Right lobe of liver (tissue), 6 donors: ENCODE measurements around the gene ACP7. TPM values are rescaled to one million over a fixed set of nuclear protein-coding genes. Genes with fewer than 3 reads are reported as not detected.

Experiments used
- ATAC-seq, 4 donors: fragments of 200-7000 bp; cut with Tn5 transposase; one replicate each; pipeline ENCODE4 v1.9.1; 2020; ENCODE audit warnings: mild to moderate bottlenecking in 4 of 4, moderate library complexity in 4 of 4
- DNase-seq, 3 donors: peaks; one replicate each; pipeline ENCODE4 v3.0.0-alpha.2; 2020
- H3K27ac ChIP-seq, 3 donors: fragments of 200-600 bp; one replicate each; pipeline ENCODE4 v1.8.0; 2022
- H3K27me3 ChIP-seq, 2 donors: fragments of 200-600 bp; one replicate each; pipeline ENCODE4 v1.8.0; 2022
- H3K36me3 ChIP-seq, 4 donors: fragments of 200-600 bp; sonication (generic) in 1 of 4; one replicate each; pipeline versions ENCODE4 v1.5.1 to v1.8.0; 2017 to 2022; ENCODE audit warnings: control low read depth in 1 of 4
- H3K4me1 ChIP-seq, 4 donors: fragments of 200-600 bp; sonication (generic) in 1 of 4; one replicate each; pipeline versions ENCODE4 v1.5.1 to v1.8.0; 2017 to 2022; ENCODE audit warnings: control low read depth in 1 of 4
- H3K4me3 ChIP-seq, 3 donors: fragments of 200-600 bp; one replicate each; pipeline ENCODE4 v1.8.0; 2022
- H3K9me3 ChIP-seq, 4 donors: fragments of 200-600 bp; sonication (generic) in 1 of 4; one replicate each; pipeline versions ENCODE4 v1.5.1 to v1.8.0; 2017 to 2022; ENCODE audit warnings: control low read depth in 1 of 4
- POLR2A ChIP-seq: fragments of 450-650 bp; IDR thresholded peaks from one replicate; pipeline ENCODE4 v1.6.1; 2017; ENCODE audit warnings: antibody characterized with exemption, mild to moderate bottlenecking
- WGBS: methylation state at CpG from one replicate; pipeline ENCODE4 v1.1.6; 2018; ENCODE audit warnings: low coverage, low lambda C conversion rate; ENCODE audit not compliant: insufficient coverage; ENCODE audit errors: missing lambda C conversion rate; 5-methylcytosine and 5-hydroxymethylcytosine counted together
- intact Hi-C, 2 donors: fragments of 100-400 bp; cut with DNase I; formaldehyde crosslinking; loops; one replicate each; pipeline versions ENCODE4 v1.11.2 to v1.14.1; 2022
- total RNA-seq, 6 experiments: library from RNA; depleted of rRNA in 2 of 6; stranded (reverse); fragments of >200 nt in 2 of 6; fragmentation: NEBNext Ultra II Directional in 3 of 6; extraction: Animal tissue kit (Norgen Biotek cat#: 25700) in 3 of 6; gene quantifications; one replicate each; pipeline versions ENCODE4 v1.1.0 to v1.2.4, GENCODE V29; 2016 to 2023
- TF ChIP-seq, protein P1 (sequence below), 4 donors: fragments of 200-600 bp in 3 of 4; fragments of 450-650 bp in 1 of 4; IDR thresholded peaks; one replicate each; pipeline versions ENCODE4 v1.5.1 to v1.8.0; 2016 to 2022; ENCODE audit warnings: antibody characterized with exemption in 4 of 4, mild to moderate bottlenecking in 2 of 4
- donor health status: DM: no; HTN: yes; CAD: no.
- donor health status: DM: no; HTN: no; CAD: no.
- donor health status: DM: no; HTN: no; CAD: no.
- donor health status: DM: no; HTN: yes; CAD: no.
- donor health status: DM: no; HTN: yes; CAD: no.

Gene ACP7
- total RNA-seq, 6 experiments from 2014 or later = not detected

GRCh38 chr19:39097721-39098120 lies 13.6 kb downstream of the ACP7 start:
- H3K4me3 ChIP-seq = no peak overlapping the region
- H3K4me1 ChIP-seq = peaks cover 0 to 14% (median 6%) of the 10 kb centered on the region in 4 donors
- no peaks in the 10 kb centered on the region for H3K36me3 ChIP-seq
- DNase-seq (no peak), ATAC-seq (no peak)
- H3K27me3 ChIP-seq = no peaks in the 10 kb centered on the region
- no peak for TF ChIP-seq POLR2A
- TF ChIP-seq, protein P1, sequence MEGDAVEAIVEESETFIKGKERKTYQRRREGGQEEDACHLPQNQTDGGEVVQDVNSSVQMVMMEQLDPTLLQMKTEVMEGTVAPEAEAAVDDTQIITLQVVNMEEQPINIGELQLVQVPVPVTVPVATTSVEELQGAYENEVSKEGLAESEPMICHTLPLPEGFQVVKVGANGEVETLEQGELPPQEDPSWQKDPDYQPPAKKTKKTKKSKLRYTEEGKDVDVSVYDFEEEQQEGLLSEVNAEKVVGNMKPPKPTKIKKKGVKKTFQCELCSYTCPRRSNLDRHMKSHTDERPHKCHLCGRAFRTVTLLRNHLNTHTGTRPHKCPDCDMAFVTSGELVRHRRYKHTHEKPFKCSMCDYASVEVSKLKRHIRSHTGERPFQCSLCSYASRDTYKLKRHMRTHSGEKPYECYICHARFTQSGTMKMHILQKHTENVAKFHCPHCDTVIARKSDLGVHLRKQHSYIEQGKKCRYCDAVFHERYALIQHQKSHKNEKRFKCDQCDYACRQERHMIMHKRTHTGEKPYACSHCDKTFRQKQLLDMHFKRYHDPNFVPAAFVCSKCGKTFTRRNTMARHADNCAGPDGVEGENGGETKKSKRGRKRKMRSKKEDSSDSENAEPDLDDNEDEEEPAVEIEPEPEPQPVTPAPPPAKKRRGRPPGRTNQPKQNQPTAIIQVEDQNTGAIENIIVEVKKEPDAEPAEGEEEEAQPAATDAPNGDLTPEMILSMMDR (IDR thresholded peaks at IDR 0.05) = no peak
- 68% methylated on average over 2 of the region's 2 CpGs for WGBS
- no peak overlapping the region for H3K27ac ChIP-seq
- no peaks in the 10 kb centered on the region for H3K9me3 ChIP-seq
- intact Hi-C loops = no loop called here

DNA sequence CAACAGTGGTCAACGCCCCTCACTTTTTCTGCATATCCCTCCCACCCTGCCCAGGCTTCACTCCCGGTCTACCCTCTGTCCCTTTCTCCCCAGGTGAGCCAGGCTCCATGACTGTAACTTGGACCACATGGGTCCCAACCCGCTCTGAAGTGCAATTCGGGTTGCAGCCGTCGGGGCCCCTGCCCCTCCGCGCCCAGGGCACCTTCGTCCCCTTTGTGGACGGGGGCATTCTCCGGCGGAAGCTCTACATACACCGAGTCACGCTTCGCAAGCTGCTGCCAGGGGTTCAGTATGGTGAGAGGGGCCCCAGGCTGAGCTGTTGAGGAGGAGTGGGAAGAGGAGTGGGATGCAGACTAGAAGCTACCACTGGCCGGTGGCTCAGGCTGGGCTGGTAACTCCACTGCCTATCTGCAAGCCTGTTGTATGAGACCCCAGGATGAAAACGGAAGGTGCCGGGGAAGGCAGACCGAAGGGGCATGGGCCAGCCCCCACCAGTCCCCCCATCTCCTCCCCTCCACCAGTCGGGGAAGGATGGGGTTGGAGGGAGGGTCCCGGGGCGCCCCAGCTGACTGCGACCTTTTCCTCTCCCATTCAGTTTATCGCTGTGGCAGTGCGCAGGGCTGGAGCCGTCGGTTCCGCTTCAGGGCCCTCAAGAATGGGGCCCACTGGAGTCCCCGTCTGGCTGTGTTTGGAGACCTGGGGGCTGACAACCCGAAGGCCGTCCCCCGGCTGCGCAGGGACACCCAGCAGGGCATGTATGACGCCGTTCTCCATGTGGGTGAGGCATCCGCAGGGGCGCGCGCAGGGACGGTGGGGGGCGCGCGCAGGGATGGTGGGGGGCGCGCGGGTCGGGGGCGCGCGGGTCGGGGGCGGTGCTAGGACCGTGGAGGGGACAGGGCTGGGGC lies 14.4 kb downstream of the ACP7 start:
- H3K27me3 ChIP-seq = no peaks in the 10 kb centered on the region
- intact Hi-C loops = no loop called here
- H3K27ac ChIP-seq = no peak overlapping the region
- DNase-seq (no peak), ATAC-seq (peak in 1 of 4 donors; percentile 35)
- no peak for TF ChIP-seq POLR2A
- TF ChIP-seq, protein P1 (IDR thresholded peaks at IDR 0.05) = no peak
- peaks cover 0 to 14% (median 6%) of the 10 kb centered on the region in 4 donors for H3K4me1 ChIP-seq
- no peaks in the 10 kb centered on the region for H3K9me3 ChIP-seq
- WGBS = 57% methylated on average over 14 of the region's 53 CpGs
- H3K4me3 ChIP-seq = no peak overlapping the region
- no peaks in the 10 kb centered on the region for H3K36me3 ChIP-seq

DNA sequence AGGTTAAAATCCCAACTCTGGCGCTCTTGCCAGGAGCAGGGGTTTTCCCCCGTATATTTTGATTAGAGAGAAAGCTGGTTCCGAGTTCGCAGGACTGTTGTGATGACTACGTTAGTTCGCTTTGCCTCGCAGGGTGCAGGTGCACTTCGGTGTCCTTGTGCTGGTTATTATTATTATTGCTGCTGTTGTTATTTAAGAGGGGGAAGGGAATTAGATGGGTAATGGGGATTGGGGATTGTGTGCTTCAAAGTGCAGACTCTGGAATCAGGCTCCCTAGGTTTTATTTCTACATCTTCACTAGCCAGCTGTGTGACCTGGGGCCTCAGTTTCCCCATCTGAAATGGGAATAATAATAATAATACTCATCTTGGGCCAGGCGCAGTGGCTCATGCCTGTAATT lies 15.2 kb downstream of the ACP7 start:
- Histone ChIP-seq H3K27me3 (no peaks in the 10 kb centered on the region), H3K27ac (no peak overlapping the region), H3K4me3 (no peak overlapping the region), H3K4me1 (peaks cover 0 to 14% (median 6%) of the 10 kb centered on the region in 4 donors), H3K9me3 (no peaks in the 10 kb centered on the region), H3K36me3 (no peaks in the 10 kb centered on the region)
- ATAC-seq (no peak), DNase-seq (no peak)
- intact Hi-C loops = no loop called here
- TF ChIP-seq POLR2A = no peak
- TF ChIP-seq, protein P1 (IDR thresholded peaks at IDR 0.05) = no peak
- WGBS = 40% methylated on average over 8 of the region's 9 CpGs

DNA sequence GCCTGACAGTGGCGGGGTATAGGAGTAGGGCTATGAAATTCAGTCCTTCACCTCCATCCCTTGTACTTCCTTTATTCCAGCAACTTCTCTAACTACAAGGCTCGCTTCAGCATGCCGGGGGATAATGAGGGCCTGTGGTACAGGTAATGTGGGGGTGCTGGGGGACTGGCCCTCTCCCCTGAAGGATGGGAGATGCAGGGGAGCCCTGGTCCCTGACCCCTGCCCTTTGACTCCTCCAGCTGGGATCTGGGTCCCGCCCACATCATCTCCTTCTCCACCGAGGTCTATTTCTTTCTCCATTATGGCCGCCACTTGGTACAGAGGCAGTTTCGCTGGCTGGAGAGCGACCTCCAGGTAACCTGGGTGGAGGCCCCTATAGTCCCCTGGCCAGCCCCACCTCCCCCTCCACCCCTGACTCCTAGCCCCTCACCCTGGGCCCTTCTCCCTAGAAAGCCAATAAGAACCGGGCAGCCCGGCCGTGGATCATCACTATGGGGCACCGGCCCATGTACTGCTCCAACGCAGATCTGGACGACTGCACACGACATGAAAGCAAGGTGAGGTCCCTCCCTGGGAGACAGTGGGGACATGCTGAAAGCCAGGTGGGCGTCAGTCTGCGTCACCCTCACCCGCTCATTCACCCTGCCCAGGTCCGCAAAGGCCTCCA lies 16.5 kb downstream of the ACP7 start:
- intact Hi-C loops = no loop called here
- DNase-seq (no peak), ATAC-seq (peak in 1 of 4 donors; percentile 31)
- Histone ChIP-seq H3K9me3 (no peaks in the 10 kb centered on the region), H3K4me1 (peaks cover 0 to 11% (median 5%) of the 10 kb centered on the region in 4 donors), H3K36me3 (no peaks in the 10 kb centered on the region), H3K27ac (no peak overlapping the region), H3K4me3 (no peak overlapping the region), H3K27me3 (no peaks in the 10 kb centered on the region)
- no peak for TF ChIP-seq POLR2A
- TF ChIP-seq, protein P1 (IDR thresholded peaks at IDR 0.05) = no peak
- 88% methylated on average over 5 of the region's 19 CpGs for WGBS
